GM18870 (cell line): ENCODE results near the gene PGP.
"Not testable (repeated sequence)": the region's sequence is repeated elsewhere in the genome, so short reads cannot be mapped to it uniquely, and the experiment has no call there.

Experiments used
- ATAC-seq: cut with Tn5 transposase; IDR thresholded peaks from one replicate; pipeline ENCODE4 v1.9.1; 2021; ENCODE audit warnings: moderate library complexity; ENCODE audit not compliant: unreplicated experiment

The PGP gene

GRCh38 chr16:2223221-2223941, 8.7 kb upstream of the PGP start, which contains the start of gene E4F1:
TSS of gene E4F1 (plus strand) at chr16:2223591. CDS start at chr16:2223614, 23 bp downstream.
- peak; percentile 85 for ATAC-seq

GRCh38 chr16:2216330-2216729, 1.7 kb upstream of the PGP start:
- ATAC-seq: no peak

- peak; percentile 3 for ATAC-seq
Measured at GRCh38 chr16:2213817-2214718, 572 bp downstream of the PGP start.

- ATAC-seq: no peak
Measured at GRCh38 chr16:2212362-2213324, 2.0 kb downstream of the PGP start.

GRCh38 chr16:2211923-2212347, 2.7 kb downstream of the PGP start:
- ATAC-seq: no peak

- ATAC-seq: no peak
Measured at GRCh38 chr16:2210386-2211365, 4.0 kb downstream of the PGP start, which contains the start of gene BRICD5. TSS of gene BRICD5 (minus strand) at chr16:2210863. CDS start at chr16:2210833, 30 bp downstream.

- ATAC-seq: no peak
Measured at GRCh38 chr16:2210009-2210332, 4.7 kb downstream of the PGP start.

GRCh38 chr16:2209258-2210008, 5.2 kb downstream of the PGP start:
- ATAC-seq: no peak

- ATAC-seq: no peak
Measured at GRCh38 chr16:2208772-2209171, 5.9 kb downstream of the PGP start.

- no peak for ATAC-seq
Measured at GRCh38 chr16:2208308-2208707, 6.3 kb downstream of the PGP start.

GRCh38 chr16:2207872-2208271, 6.8 kb downstream of the PGP start:
- ATAC-seq: no peak

GRCh38 chr16:2206780-2207433, 7.7 kb downstream of the PGP start:
- no peak for ATAC-seq

GRCh38 chr16:2206420-2206779, 8.2 kb downstream of the PGP start:
- ATAC-seq: no peak

- peak; percentile 20 for ATAC-seq
Measured at GRCh38 chr16:2205967-2206313, 8.7 kb downstream of the PGP start.

GRCh38 chr16:2205104-2205966, 9.3 kb downstream of the PGP start, which contains the start of gene MLST8:
TSS of gene MLST8 (plus strand) at chr16:2205454. CDS start at chr16:2206086, 632 bp downstream.
- peak; percentile 53 for ATAC-seq

- ATAC-seq: no peak
Measured at GRCh38 chr16:2204416-2205103, 10.1 kb downstream of the PGP start.

GRCh38 chr16:2203119-2203688, 11.4 kb downstream of the PGP start:
- ATAC-seq: not testable (repeated sequence)
